H1 (cell line): ENCODE measurements around the gene C6orf163. TPM values are rescaled to one million over a fixed set of nuclear protein-coding genes. Genes with fewer than 3 reads are reported as not detected.

Source experiments
- CTCF ChIA-PET: fragments of 300-600 bp; sonication (Branson Sonifier 250); formaldehyde crosslinking; loops from one replicate; lab custom pipeline; 2021; ENCODE audit not compliant: partially characterized antibody; lab: Charles Lee
- POLR2A ChIA-PET: fragments of 300-600 bp; sonication (Branson Sonifier 250); formaldehyde crosslinking; loops from one replicate; lab custom pipeline; 2021; ENCODE audit warnings: inconsistent platforms; ENCODE audit not compliant: partially characterized antibody; lab: Charles Lee
- DNase-seq, 2 experiments: peaks; one replicate each; pipeline versions ENCODE4 v3.0.0 to v3.0.0-alpha.2; 2010 to 2022; ENCODE audit warnings: low spot score in 2 of 2, low read depth in 1 of 2, mixed read lengths in 1 of 2
- FAIRE-seq: peaks from 2 replicates; lab custom pipeline; 2011; peaks lifted over from hg19 to GRCh38; lab: Jason Lieb, UNC
- H2AFZ ChIP-seq: 2 replicates; pipeline ENCODE4 v1.8.1; 2012; ENCODE audit warnings: low read length, inconsistent platforms
- H2AK5ac ChIP-seq: 2 replicates; pipeline ENCODE4 v1.6.1; 2013; ENCODE audit warnings: low read depth, low read length
- H2BK120ac ChIP-seq: replicated peaks from 2 replicates; pipeline ENCODE3; 2013; ENCODE audit warnings: low read depth, low read length, inconsistent platforms
- H2BK12ac ChIP-seq: 2 replicates; pipeline ENCODE4 v1.6.1; 2013; ENCODE audit warnings: low read depth, low read length
- H2BK15ac ChIP-seq: 2 replicates; pipeline ENCODE4 v1.6.1; 2013; ENCODE audit warnings: low read length
- H2BK20ac ChIP-seq: 2 replicates; pipeline ENCODE4 v1.6.1; 2013; ENCODE audit warnings: low read length
- H2BK5ac ChIP-seq: 2 replicates; pipeline ENCODE4 v1.6.1; 2013; ENCODE audit warnings: low read depth, low read length
- H3K14ac ChIP-seq: 2 replicates; pipeline ENCODE4 v1.6.1; 2013; ENCODE audit warnings: inconsistent platforms; ENCODE audit not compliant: insufficient read length
- H3K18ac ChIP-seq: 2 replicates; pipeline ENCODE4 v1.6.1; 2013; ENCODE audit warnings: low read length; ENCODE audit errors: extremely low read depth
- H3K23ac ChIP-seq: 2 replicates; pipeline ENCODE4 v1.6.1; 2013; ENCODE audit warnings: inconsistent platforms; ENCODE audit not compliant: insufficient read length
- H3K23me2 ChIP-seq: 2 replicates; pipeline ENCODE4 v1.6.1; 2013; ENCODE audit warnings: low read depth, low read length
- H3K27ac ChIP-seq: 2 replicates; pipeline ENCODE4 v1.6.1; 2011; ENCODE audit warnings: low read depth, low read length, inconsistent platforms
- H3K27me3 ChIP-seq, 4 experiments: replicated peaks in 1 of 4; 1 replicate in 1 of 4; 2 replicates in 3 of 4; pipeline versions ENCODE4 v1.6.1 to v1.8.1; 2011 to 2013; ENCODE audit warnings: low read length in 3 of 4, mild to moderate bottlenecking in 3 of 4, inconsistent platforms in 2 of 4, mixed read lengths in 2 of 4, moderate library complexity in 1 of 4; ENCODE audit not compliant: control insufficient read depth in 3 of 4, insufficient read depth in 3 of 4; ENCODE audit errors: extremely low read depth in 1 of 4
- H3K36me3 ChIP-seq, 4 experiments: 2 replicates each; pipeline versions ENCODE4 v1.6.1 to v1.8.1; 2011 to 2013; ENCODE audit warnings: mild to moderate bottlenecking in 4 of 4, low read length in 3 of 4, moderate library complexity in 2 of 4, control low read depth in 1 of 4, inconsistent platforms in 1 of 4; ENCODE audit not compliant: insufficient read depth in 4 of 4, control insufficient read depth in 2 of 4
- H3K4ac ChIP-seq: replicated peaks from 2 replicates; pipeline ENCODE3; 2013; ENCODE audit warnings: low read length, low read depth, mixed read lengths, inconsistent platforms; ENCODE audit not compliant: insufficient read length
- H3K4me1 ChIP-seq, 4 experiments: replicated peaks in 1 of 4; 1 replicate in 1 of 4; 2 replicates in 3 of 4; pipeline versions ENCODE4 v1.6.1 to v1.8.1; 2011 to 2013; ENCODE audit warnings: low read length in 3 of 4, inconsistent platforms in 2 of 4, mixed read lengths in 1 of 4; ENCODE audit not compliant: insufficient read depth in 4 of 4, control insufficient read depth in 3 of 4
- H3K4me2 ChIP-seq, 2 experiments: 2 replicates each; pipeline versions ENCODE4 v1.6.1 to v1.8.1; 2011 to 2013; ENCODE audit warnings: low read depth in 2 of 2, low read length in 2 of 2, control low read depth in 1 of 2, inconsistent platforms in 1 of 2, mild to moderate bottlenecking in 1 of 2; ENCODE audit not compliant: insufficient read depth in 1 of 2
- H3K4me3 ChIP-seq, 4 experiments: fragments of 200-600, 300-600 bp in 1 of 4; sonication (generic), shearing (Covaris generic), sonication (Bioruptor Twin) in 1 of 4; 2 replicates each; pipeline versions ENCODE4 v1.5.1 to v1.8.1; 2011 to 2016; ENCODE audit warnings: low read length in 4 of 4, low read depth in 3 of 4, control low read depth in 2 of 4, inconsistent platforms in 2 of 4, mild to moderate bottlenecking in 2 of 4, mixed read lengths in 1 of 4, moderate library complexity in 1 of 4; ENCODE audit not compliant: insufficient read depth in 2 of 4; ENCODE audit errors: extremely low read depth in 1 of 4
- H3K56ac ChIP-seq: replicated peaks from 2 replicates; pipeline ENCODE3; 2013; ENCODE audit warnings: low read depth, mild to moderate bottlenecking, mixed read lengths, low read length, inconsistent platforms; ENCODE audit not compliant: insufficient read length
- H3K79me1 ChIP-seq: 2 replicates; pipeline ENCODE4 v1.6.1; 2013; ENCODE audit warnings: low read depth, low read length, control low read depth
- H3K79me2 ChIP-seq, 2 experiments: 2 replicates each; pipeline versions ENCODE4 v1.6.1 to v1.8.1; 2012 to 2013; ENCODE audit warnings: low read length in 2 of 2, mild to moderate bottlenecking in 2 of 2, inconsistent platforms in 1 of 2; ENCODE audit not compliant: insufficient read depth in 2 of 2, control insufficient read depth in 1 of 2
- H3K9ac ChIP-seq, 4 experiments: replicated peaks in 1 of 4; 1 replicate in 1 of 4; 2 replicates in 3 of 4; pipeline versions ENCODE4 v1.6.1 to v1.8.1; 2011 to 2013; ENCODE audit warnings: low read depth in 3 of 4, low read length in 3 of 4, control low read depth in 2 of 4, mild to moderate bottlenecking in 2 of 4, moderate library complexity in 2 of 4, inconsistent platforms in 1 of 4; ENCODE audit errors: extremely low read depth in 1 of 4
- H3K9me3 ChIP-seq, 2 experiments: 2 replicates each; pipeline versions ENCODE4 v1.6.1 to v1.8.1; 2012 to 2013; ENCODE audit warnings: mild to moderate bottlenecking in 2 of 2, moderate library complexity in 2 of 2, control low read depth in 1 of 2, inconsistent platforms in 1 of 2, low read depth in 1 of 2, low read length in 1 of 2, mixed read lengths in 1 of 2; ENCODE audit not compliant: insufficient read depth in 2 of 2
- H4K20me1 ChIP-seq, 2 experiments: replicated peaks in 1 of 2; 2 replicates each; pipeline versions ENCODE3 to v1.8.1; 2011 to 2013; ENCODE audit warnings: inconsistent platforms in 2 of 2, low read length in 2 of 2, mild to moderate bottlenecking in 1 of 2; ENCODE audit not compliant: insufficient read depth in 2 of 2, control insufficient read depth in 1 of 2
- H4K5ac ChIP-seq: 2 replicates; pipeline ENCODE4 v1.6.1; 2013; ENCODE audit warnings: low read length, low read depth, mixed read lengths, inconsistent platforms; ENCODE audit not compliant: insufficient read length
- H4K8ac ChIP-seq: 2 replicates; pipeline ENCODE4 v1.8.0; 2013; ENCODE audit warnings: mild to moderate bottlenecking, moderate library complexity, low read length, inconsistent platforms; ENCODE audit not compliant: insufficient read depth; ENCODE audit errors: extremely low read depth
- H4K91ac ChIP-seq: replicated peaks from 2 replicates; pipeline ENCODE3; 2013; ENCODE audit warnings: low read length, mixed read lengths, inconsistent platforms; ENCODE audit not compliant: insufficient read length
- JUND ChIP-seq: IDR thresholded peaks from 2 replicates; pipeline ENCODE4 v1.6.1; 2011; ENCODE audit warnings: mild to moderate bottlenecking, improper control_type of control experiment, low read length
- SP2 ChIP-seq: IDR thresholded peaks from 2 replicates; pipeline ENCODE4 v1.6.1; 2012; ENCODE audit warnings: mild to moderate bottlenecking, low read length, inconsistent platforms
- WGBS, 2 experiments: shearing (Covaris generic) in 1 of 2; methylation state at CpG; one replicate each; pipeline versions ENCODE4 v1.1.6 to v1.1.7; 2013 to 2015; ENCODE audit warnings: low lambda C conversion rate in 2 of 2, mixed read lengths in 2 of 2, inconsistent platforms in 1 of 2, low coverage in 1 of 2, missing lambda C conversion rate in 1 of 2; ENCODE audit not compliant: insufficient replicate concordance in 2 of 2, insufficient coverage in 1 of 2, insufficient read length in 1 of 2; ENCODE audit errors: extremely low coverage in 1 of 2, missing lambda C conversion rate in 1 of 2; 5-methylcytosine and 5-hydroxymethylcytosine counted together
- polyA plus RNA-seq, 7 experiments: library from polyadenylated mRNA; depleted of rRNA in 3 of 7; stranded (reverse) in 5 of 7; unstranded in 2 of 7; fragments of >200 nt in 5 of 7; fragments of 200-250 nt in 2 of 7; gene quantifications; 1 replicate in 5 of 7; 2 replicates in 1 of 7; 4 replicates in 1 of 7; pipeline versions ENCODE4 v1.2.1 to v1.2.3, GENCODE V29; 2011 to 2013; ENCODE audit warnings: missing spikeins in 2 of 7, mixed read lengths in 2 of 7
- total RNA-seq: library from RNA; stranded (reverse); fragmentation: NEBNext Ultra II Directional; extraction: Animal tissue kit (Norgen Biotek cat#: 25700); gene quantifications from 2 replicates; pipeline ENCODE4 v1.2.1, GENCODE V29; 2021

C6orf163 gene
- total and polyA plus RNA-seq, 2 of the 8 experiments (the other 6 are each of a cell fraction or from before 2014, with no cell fraction given) = 0.36 to 1.5 TPM

GRCh38 chr6:87357479-87358196 lies 13.0 kb downstream of the C6orf163 start:
- no peak for FAIRE-seq
- H3K18ac ChIP-seq = no peak overlapping the region
- H2BK20ac ChIP-seq = no peak overlapping the region
- H4K20me1 ChIP-seq = no peaks in the 10 kb centered on the region
- H3K56ac ChIP-seq = no peak overlapping the region
- no peaks in the 10 kb centered on the region for H3K27me3 ChIP-seq
- no peak overlapping the region for H3K14ac ChIP-seq
- no peak overlapping the region for H2BK5ac ChIP-seq
- POLR2A ChIA-PET = no interaction called here
- H3K23ac ChIP-seq = no peak overlapping the region
- H3K9me3 ChIP-seq = no peaks in the 10 kb centered on the region
- no peak overlapping the region for H3K9ac ChIP-seq
- no peak overlapping the region for H3K27ac ChIP-seq
- no peak overlapping the region for H2AK5ac ChIP-seq
- 85% methylated on average over 3 of the region's 3 CpGs; no CpG with 5 or more reads in 1 of the 2 experiments for WGBS, 2 experiments
- no peak overlapping the region for H2BK120ac ChIP-seq
- no peaks in the 10 kb centered on the region for H3K4me1 ChIP-seq
- H3K36me3 ChIP-seq = no peaks in the 10 kb centered on the region
- H3K79me2 ChIP-seq = no peaks in the 10 kb centered on the region
- no peak for DNase-seq
- no peaks in the 10 kb centered on the region for H3K23me2 ChIP-seq
- no peaks in the 10 kb centered on the region for H3K79me1 ChIP-seq
- no peak overlapping the region for H4K8ac ChIP-seq
- no peak overlapping the region for H4K5ac ChIP-seq
- no peak overlapping the region for H3K4ac ChIP-seq
- no peak overlapping the region for H2BK15ac ChIP-seq
- no peak overlapping the region for H4K91ac ChIP-seq
- H3K4me2 ChIP-seq = no peak overlapping the region
- H2BK12ac ChIP-seq = no peak overlapping the region
- CTCF ChIA-PET = interaction anchor here (0.6 to 2.2 kb wide), 5 partner anchors 10 to 36 kb away, joined by 3 to 8 read pairs (median 3); partner anchors contain the start of gene SMIM8
- 0 out of 2 replicates have a peak, but pooled peaks have one; percentile 55 for TF ChIP-seq JUND
- TF ChIP-seq SP2 = no peak
- H2AFZ ChIP-seq = no peak overlapping the region
- H3K4me3 ChIP-seq = no peak overlapping the region
